ENCODE measurements around the gene ZC3H4.
"Not testable (repeated sequence)": the region's sequence is repeated elsewhere in the genome, so short reads cannot be mapped to it uniquely, and the experiment has no call there.

The ZC3H4 gene

DNA sequence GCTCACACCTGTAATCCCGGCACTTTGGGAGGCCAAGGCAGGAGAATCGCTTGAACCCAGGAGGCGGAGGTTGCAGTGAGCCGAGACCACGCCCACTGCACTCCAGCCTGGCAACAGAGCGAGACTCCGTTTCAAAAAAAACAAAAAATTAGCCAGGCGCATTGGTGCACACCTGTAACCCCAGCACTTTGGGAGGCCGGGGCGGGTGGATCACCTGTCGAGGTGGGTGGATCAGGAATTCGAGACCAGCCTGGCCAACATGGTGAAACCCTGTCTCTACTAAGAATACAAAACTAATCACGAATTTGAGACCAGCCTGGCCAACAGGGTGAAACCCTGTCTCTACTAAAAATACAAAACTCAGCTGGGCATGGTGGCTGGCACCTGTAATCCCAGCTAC, 35.2 kb downstream of the ZC3H4 start:
- DNase-seq: not testable (repeated sequence)

DNA sequence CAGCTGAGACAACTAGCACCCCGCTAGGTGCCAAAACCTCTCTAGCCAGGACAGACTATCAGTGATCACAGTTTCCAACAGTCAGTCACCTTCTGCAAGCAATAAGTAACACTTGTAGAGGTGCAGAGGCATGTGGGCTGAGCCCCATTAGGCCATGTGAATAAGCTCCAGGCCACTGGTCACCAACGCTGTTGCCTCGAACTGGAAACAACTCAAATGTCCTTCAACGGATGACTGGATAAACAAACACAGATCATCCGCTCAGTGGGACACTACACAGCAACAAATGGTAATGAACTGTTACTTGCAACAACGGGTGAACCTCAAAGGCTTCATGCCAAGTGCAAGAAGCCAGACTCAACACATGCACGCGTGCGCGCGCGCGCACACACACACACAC, 37.6 kb downstream of the ZC3H4 start:
- DNase-seq: no peak

DNA sequence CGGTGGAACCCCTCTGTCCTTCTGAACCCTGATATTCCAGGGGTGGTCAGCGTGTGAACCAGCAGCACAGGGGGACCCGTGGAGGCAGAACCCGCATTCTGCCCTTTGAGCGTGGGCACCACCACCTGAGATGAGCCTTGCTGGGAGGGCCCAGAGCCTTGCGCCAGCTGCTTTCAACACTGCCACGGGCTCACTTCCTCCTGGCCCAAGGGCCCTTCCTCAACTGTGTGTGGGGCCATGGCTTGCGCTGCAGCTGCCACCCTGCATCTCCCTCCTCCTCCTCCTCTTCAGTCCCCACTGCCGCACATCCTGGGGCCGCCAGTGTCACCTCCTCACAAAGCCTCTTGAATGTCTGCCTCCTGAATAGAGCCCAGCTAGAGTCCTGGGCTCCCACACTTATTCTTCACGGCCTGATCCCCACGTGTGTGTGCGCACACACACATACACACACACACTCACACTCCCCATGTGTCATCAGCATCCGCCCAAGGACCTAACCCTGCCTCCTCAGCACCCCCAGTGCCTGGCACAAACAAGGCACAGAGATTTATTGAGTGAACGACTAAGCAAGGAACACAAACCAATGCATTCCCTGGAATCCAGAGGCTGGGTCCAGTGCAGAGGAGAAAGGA, 38.3 kb downstream of the ZC3H4 start:
- peak; percentile 65 for DNase-seq

DNA sequence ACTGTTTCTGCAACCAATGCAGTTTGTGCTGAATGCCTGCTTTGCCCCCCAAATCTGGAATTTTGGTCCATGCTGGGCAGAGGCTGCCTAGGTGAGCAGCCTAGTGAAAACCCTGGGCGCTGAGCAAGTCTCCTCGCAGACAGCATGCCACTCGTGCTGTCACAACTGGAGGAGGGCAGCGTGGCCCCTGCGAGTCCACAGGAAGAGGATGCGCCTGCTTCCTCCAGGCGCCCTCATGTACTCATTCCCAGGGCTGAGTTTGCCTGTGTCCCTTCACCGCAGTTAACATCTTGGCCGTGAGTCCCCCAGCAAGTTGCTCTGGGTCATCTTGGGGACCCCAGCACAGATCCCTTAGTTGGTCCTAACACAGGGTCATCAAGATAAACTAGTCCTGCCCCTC, 39.0 kb downstream of the ZC3H4 start:
- DNase-seq: no peak

DNA sequence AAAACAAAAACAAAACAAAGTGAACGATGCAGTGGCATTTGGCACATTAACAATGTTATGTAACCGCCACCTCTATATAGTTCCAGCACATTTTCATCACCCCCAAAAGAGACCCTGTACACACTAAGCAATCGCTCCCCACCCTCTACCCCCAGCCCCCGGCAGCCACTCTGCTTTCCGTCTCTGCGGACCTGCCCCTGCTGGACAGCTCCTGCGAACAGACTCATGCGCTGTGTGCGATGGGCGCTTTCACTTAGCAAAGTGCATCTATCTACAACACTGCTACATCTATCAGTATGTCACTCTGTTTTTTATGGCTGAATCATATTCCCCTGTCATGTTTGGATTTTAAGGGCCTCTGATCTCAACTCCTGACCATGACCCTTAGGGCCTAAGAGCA, 40.0 kb downstream of the ZC3H4 start:
- DNase-seq: no peak

DNA sequence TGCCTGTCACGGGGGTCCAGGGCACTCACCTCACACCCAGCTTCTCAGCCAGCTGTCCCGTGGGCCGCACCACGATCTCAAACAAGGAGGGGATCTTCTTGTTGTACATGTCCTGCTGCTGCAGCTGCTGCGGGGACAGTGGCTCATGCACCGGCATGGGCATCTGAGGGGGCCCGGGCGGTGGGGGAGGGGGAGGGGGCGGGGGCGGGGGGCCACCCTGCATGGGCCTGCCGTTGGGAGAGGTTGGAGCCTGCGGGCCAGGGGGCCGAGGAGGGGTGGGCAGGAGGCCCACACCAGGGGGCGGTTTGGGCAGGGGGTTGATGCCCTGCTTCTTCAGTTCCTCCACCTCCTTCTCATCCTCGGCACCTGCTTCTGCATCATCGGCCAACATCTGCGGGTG, 41.3 kb downstream of the ZC3H4 start:
- DNase-seq: no peak

DNA sequence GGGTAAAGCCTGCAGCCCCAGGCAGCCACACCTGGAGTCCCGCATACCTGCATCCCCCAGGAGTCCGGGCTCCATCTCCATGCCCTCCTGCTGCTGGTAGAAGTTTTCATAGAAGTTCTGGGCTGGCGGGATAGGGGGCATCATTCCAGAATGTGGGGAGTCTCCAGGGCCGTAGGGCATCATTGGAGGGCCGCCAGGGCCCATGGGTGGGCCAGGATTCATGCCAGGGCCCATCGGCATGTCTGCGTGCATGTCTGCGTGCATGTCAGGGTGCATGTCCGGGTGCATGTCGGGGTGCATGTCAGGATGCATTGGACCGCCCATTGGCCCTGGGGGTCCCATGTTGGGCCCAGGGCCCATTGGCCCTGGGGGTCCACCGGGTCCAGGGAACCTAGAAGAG, 41.8 kb downstream of the ZC3H4 start:
- no peak for DNase-seq

DNA sequence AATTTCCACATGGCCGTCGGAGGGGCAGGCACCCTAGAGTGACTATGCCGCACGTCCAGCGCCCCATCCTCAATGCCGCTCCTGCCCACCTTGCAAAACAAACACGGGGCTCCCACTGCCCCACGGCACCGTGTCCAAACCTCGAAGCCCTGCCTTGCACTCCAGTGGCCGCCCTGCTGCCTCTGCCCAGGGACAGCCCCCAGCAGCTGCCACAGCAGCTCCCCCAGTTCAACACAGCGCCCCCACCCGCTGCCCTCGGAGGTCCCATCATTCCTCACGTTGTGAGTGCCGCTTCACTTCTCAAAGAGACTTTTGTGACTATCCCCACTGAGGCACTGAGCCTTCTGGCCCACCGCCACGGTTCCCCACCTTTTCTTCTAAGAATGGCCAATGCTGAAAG, 42.8 kb downstream of the ZC3H4 start:
- no peak for DNase-seq

DNA sequence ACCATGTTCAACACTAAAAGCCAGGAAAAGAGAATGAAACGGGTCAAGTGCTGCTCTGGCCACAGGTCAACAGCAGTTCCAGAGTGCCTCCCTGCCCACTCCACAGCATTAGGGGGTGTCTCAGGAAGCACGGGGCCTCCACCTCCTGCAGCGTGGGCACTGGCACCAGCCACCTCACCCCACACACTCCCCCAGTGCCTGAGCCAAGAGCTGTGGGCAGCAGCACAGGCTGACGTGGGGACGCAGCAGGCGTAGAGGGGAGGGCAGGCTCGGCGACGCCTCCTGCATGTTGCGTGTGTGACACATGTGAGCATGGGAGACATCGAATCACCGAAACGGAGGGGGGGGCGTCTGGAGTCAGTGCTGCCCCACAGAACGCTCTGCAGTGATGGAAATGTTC, 43.8 kb downstream of the ZC3H4 start:
- no peak for DNase-seq

DNA sequence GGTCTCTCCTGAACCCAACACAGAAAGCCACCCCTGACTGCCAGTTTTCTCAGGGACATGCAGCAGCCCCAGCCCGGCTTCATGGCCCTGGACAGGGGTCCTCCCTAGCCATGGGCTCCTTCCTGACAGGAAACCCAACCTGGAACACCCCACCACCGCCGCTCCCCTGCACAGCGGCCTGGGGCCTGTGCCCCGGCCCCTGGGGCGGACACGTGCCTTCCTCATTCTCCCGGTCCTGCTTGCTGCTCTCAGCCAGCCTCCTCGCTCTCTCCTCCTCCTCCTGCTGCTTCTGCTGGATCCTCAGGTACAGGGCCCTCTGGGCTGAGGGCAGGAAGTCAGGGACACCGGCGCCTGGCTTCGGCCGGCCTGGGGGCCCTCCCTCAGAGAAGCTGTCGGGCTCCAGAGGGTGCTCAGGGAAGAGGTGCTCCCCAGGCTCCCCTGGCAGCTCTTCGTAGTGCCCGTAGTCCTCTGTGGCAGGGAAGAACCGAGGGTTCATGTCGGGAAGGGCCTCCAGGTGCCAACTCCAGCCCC, 44.6 kb downstream of the ZC3H4 start:
- DNase-seq: no peak

DNA sequence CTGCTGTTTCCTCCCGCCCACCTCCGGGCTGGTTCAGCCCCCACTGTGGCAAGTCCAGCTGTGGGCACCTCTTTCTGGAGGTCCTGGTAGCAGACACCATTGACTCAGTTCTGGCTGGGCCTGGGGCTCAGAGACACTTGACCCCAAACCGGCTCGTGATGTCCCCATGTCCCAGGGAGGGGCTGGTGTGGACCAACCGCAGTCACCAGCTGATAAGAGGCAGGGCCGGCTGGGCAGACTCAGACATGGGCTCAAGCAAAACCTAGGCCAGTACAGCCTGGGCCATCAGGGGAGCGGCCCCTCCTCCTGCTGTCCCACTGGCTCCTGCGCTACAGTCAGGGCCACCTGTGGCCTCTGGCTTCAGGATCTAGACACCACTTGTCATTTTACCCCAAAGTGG, 45.3 kb downstream of the ZC3H4 start:
- DNase-seq: no peak

DNA sequence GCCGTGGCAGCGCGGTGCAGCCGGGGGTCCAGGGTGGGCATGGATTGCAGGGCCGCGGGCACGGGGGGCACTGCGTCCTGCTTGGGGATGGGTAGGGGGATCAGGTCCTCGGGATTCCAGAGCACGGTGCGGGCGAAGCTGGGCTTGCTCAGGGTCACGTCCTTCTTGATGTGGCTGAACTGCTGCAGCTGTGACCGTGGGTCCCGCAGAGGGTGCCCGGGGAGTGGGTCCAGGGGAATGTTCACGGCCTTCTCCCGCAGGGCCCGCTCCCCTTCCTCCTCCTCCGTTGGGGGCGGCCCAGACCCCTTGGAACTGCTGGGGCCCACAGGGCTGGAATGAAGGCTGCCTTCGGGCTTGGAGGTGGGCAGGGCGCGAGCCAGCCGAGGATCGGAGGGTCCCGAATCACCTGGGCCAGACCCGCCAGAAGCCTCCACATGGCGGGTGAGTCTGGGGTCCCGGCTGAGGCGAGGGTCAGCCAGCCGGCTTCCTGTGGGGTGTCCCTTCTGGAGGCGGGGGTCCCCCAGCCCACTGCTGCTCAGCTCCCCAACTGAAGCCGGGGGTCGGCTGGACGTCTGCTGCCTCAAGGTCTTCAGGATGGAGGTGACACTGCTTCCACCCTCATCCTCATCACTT, 46.2 kb downstream of the ZC3H4 start:
- no peak for DNase-seq

DNA sequence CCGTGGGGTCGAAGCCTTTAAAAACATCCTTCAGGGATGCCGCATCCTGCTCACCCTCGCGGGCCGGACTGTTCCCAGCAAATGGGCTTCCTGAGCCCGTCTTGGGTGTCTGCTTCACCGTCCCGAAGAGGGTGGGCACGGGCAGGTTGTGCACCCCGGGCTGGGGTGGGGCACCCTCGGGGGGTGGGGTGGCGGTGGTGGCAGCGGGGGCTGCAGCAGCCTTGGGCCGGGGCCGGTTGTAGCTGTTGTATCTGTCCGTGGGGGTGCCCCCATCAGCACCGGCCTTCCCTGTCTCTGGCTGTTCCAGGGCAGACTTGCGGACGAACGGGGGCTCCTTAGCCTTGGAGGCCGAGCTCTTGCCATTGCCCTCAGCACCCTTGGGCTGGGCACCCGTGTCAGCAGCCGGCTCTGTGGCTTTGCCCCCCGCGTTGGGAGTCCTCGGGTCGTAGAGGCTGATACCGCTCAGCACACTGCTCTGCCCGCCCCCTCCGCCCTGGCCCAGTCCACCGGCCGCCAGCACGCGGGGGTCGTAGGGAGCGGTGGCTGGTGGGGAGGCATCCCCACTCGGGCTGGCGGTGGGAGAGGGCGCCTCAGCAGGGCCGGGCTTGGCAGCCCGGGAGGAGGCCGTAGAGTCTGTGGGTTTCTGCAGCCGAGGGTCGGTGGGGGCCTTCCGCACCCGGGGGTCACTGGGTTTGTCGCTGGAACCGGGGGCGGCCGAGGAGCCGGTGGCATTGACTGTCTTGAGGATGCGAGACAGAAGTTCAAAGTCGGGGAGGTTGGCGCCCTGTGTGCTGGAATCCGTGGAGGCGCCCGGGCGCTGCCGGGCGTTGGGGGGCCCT, 47.0 kb downstream of the ZC3H4 start:
- no peak for DNase-seq

DNA sequence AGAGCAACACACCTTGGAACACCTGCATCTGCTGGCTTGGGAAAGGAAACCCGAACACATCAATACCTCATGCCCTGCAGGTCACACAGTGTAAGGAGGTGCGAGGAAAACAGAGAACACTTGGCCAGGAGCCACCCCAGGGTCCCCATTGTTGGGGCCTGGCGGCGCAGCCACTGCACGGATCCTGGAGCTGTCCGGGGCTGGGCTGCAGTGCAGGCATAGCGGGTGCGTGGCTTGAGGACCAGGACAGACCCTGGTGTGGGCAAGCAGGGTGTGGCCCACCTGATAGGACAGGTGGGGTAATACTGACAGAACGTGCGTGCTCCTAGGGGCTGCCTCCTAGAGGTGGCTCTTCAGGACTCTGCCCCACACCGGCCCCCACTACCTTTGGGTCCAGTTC, 48.3 kb downstream of the ZC3H4 start:
- DNase-seq: no peak

DNA sequence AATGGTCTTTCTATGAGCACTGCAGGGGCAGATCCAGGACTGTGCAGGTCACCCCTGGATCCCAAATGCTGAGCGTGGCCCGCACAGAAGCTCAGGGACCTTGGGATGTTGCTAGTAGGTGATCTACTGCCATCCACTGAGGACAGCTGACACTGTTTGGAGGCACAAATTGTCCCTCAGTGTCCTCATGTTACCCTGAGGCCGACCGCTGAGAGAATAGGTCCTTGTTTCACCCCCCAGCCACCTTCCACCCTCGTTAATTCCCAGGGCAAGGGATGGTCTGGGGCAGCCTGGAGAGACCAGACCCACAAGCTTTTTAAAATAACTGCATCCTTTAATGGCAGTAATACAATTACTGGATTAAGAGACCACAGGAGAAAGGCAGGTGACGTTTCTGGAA, 49.7 kb downstream of the ZC3H4 start:
- no peak for DNase-seq

DNA sequence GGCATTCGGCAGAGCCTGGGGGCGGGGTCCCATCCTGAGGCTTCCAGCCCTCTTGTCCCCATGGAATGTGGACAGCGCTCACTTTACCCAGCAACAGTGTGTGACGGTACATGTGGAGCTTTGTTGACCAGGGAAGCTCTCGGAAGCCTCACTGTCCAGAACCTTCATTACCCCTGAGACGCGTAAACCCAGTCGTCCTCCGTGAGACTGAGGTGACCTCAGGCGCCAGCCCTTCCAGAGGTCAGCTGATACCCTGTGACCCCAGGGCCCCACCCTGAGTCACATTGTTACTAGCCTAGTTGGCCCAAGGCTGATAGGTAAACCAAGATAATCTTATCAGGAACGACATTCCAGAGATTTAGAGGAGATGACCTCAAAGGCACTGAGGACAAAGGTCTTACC, 55.0 kb downstream of the ZC3H4 start:
- no peak for DNase-seq

DNA sequence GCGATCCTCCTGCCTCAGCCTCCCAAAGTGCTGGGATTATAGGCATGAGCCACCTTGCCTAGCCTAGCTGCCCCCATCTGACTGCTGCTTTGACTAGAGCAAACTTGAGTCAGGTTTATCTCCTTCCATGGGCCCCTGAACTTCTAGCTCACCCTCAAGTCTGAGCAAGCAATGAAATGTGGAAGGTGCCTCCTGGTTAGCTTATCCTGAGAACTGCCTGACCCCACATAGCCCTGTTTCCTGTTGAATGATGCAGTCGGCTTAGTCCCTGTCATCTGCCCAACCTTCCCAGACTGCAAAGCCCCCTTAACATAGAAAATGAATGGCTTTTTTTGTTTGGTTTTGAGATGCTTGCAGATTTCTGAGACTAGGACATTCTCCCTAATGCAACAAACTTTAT, 56.2 kb downstream of the ZC3H4 start:
- DNase-seq: no peak

DNA sequence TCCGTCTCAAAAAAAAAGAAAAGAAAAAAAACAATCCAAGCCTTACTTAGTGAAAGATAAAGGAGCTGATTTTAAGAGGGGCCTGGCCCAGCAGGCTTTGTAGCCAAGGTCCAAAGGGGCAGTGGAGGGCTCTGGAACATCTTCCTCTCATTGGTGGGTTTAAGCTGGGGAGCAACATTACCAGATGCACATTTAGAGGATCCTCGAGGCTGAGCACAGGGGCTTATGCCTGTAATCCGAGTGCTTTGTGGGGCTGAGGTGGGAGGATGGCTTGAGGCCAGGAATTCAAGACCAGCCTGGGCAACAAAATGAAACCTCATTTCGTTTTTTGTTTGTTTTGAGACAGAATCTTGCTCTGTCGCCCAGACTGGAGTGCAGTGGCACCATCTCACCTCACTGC, 57.2 kb downstream of the ZC3H4 start:
- DNase-seq: no peak

DNA sequence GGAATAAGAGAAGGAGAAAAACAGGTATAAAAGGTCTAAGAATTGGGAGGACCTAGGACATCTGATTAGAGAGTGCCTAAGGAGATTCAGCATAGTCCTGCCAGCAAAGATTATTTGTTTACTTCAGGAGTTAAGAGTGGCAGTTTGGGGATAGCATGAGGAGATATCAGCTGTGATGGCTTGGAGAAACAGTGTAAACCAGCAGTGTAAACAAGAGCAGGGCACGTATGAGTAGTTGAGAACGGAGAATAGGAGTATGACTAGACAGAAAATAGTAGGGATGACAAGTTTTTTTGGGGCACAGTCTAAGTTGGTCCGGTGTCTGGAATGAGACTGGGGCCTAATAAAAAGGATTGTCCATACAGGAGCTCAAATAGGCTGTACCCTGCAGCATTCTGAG, 63.0 kb downstream of the ZC3H4 start:
- not testable (repeated sequence) for DNase-seq

DNA sequence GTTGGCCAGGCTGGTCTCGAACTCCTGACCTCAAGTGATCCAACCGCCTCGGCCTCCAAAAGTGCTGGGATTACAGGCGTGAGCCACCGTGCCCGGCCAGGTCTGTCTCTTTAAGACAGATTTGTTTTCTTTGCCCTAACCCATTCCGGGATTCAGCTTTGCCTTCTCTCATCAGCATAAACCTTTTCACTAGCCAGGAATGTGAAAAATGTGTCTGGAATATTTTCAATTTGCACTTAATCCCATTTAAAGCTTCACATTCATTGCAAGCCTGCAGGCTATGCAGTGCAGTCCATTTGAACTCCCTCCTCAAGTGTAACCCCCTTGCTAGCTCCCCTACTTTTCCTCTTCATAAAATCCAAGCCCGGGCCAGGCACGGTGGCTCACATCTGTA, 64.3 kb downstream of the ZC3H4 start:
- no peak for DNase-seq

DNA sequence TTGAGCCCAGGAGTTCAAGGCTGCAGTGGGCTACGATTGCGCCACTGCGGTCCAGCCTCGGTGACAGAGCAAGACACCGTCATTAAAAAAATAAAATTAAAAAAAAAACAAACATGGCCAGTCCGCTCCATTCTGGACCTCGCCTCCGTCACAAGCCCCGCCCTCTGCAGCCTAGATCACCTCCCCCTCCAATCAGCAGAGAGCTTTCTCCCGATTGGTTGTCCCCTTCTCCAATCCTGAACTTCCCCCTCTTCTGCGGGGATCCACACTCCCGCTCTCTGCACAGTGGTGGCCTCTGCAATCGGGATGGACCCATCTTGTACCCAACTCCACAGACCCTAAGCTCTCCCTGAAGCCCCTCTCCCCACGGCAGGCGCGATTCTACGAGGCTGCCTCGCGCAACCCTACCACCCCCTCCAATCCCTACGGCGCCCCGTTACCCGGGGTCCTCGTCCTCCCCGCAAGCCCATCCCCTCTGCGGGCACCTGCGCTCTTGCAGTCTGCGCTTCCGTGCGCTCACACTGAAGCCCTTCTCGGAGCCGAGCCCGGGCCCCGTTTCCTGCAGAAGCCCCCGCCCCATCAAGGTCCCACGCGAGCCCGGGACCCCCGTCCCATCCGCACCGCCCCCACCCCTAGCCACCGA, 65.7 kb downstream of the ZC3H4 start:
- DNase-seq: peak; percentile 83 to 84

DNA sequence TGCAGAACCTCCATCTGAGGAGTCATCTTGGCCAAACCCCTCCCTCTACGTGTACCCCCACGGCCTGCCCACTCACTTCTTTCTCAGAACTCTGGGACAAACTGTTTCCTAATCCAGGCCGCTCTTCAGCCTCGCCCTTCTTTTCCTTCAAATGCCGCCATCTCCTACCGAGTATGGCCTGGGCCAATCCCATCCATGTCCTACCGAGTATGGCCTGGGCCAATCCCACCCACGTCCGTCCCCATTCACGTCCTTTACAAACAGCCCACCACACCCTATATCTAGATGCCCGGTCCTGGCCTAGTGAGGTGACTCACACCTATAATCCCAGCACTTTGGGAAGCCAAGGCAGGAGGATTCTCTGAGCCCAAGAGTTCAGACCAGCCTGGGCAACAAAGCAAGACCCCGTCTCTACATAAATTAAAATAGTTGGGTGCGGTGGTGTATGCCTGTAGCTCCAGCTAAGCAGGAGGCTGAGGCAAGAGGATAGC, 66.3 kb downstream of the ZC3H4 start:
- peak in 1 of 2 donors; percentile 7 for DNase-seq

DNA sequence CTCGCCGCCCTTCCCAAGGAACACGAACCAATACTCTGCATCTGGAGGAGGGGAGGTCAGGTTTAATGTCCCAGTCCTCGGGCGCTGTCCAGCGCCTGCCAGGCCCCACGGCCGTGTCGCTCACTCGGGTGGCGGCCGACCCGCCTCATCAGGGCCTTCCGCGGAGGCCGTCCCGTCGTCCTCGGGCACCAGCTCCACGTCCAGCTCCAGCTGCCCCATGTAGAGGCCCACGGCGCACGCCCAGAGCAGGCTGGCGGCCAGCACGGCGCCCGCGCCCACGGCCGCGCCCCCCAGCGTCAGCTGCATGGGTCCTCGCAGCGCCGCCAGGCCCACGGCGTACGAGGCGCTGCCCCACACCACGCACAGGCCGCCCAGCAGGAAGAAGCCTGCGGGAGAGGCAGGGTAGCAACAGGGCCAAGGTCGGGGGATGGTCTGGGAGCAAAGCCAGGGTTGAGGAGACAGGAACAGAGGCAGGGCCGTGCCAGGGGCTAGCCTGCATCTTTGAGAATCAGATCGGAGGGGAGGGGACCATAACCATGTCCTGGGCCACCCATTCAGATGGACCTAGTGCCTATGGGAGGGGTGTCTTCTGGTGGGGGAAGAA, 67.6 kb downstream of the ZC3H4 start:
- no peak for DNase-seq

Measured in inflammatory macrophage treated with lipopolysaccharide for 1 hour (primary cell).